HG02884 (cell line): ENCODE results near the gene SUPT7L.
"Not testable (repeated sequence)": the region's sequence is repeated elsewhere in the genome, so short reads cannot be mapped to it uniquely, and the experiment has no call there.

Experiments
- ATAC-seq: cut with Tn5 transposase; IDR thresholded peaks from one replicate; pipeline ENCODE4 v1.9.1; 2021; ENCODE audit warnings: mild to moderate bottlenecking, moderate library complexity; ENCODE audit not compliant: unreplicated experiment

SUPT7L gene

DNA sequence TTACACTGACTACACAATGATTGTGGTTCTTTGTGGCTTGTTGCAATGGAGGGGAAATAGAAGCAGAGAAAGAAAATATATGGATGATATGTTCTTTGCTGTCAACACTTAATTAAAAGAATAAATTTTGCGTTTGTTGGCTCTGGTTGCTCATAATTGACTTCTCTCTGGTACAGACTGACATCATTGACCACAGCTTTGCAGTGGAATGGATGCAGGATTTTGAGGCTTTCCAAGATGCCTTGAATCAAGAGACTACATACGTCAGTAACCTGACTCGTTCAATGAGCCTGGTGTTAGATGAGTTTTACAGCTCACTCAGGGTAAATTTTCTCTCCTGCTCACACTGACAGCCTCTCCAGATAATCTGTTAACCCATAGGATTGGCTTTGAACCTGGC is 24.7 kb downstream of the SUPT7L start:
- no peak for ATAC-seq

DNA sequence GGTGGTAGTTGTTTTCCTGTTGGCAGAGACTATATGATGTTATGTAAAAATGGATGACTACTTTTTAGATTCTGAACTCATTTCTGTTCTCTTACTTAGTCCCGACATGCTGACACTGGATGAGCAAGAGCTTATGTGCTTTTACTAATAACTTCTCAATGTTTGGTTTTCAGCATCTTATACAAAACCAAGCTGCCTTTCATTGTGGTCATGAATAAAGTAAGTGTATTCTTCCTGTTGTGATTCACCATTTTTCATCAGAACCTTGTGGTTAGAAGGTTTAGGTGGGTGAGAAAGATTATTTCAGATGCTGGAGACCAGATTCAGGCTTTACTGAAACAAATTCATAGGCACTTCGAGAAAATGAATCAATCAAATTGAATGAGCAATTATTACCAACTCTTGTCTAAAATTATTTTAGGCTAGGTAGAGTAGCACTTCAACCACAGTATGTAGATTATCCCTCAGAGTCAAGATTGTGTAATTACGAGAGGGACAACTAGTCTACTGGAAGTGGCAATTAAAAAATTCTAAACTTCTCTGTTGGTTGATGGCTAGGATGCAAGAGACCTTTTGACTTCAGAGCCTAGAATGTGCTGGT is 25.3 kb downstream of the SUPT7L start:
- ATAC-seq, result no peak

- no peak for ATAC-seq
Measured at GRCh38 chr2:27636766-27637165, 26.6 kb downstream of the SUPT7L start.

DNA sequence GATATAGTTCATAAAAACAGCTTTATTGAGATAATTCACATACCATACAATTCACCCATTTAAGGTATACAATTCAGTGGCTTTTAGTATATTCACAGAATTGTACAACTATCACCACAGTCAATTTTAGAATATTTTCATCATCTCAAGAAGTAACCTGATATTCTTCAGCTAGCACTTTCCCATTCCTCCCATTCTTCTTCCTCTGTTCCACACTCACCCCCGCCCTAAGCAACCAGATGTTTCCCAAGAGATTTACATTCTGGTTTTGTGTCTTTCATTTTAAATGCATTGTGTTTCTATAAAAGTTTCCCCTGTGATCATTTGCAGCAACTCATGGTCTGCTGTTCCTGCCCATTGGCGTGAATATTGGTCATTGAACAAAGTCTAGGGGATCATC is 29.1 kb downstream of the SUPT7L start:
- no peak for ATAC-seq

- ATAC-seq, result not testable (repeated sequence)
Measured at GRCh38 chr2:27630257-27630656, 33.2 kb downstream of the SUPT7L start.

- ATAC-seq, result peak; percentile 94
Measured at GRCh38 chr2:27628767-27629709, 34.4 kb downstream of the SUPT7L start, which contains the start of the genes CCDC121 and GPN1. TSS of gene CCDC121 (minus strand) at chr2:27629012. CDS start at chr2:27627799, 1,213 bp downstream. TSS of gene GPN1 (plus strand) at chr2:27629050. CDS start at chr2:27629059, 9 bp downstream.

- ATAC-seq, result peak; percentile 23
Measured at GRCh38 chr2:27627963-27628766, 35.2 kb downstream of the SUPT7L start.

DNA sequence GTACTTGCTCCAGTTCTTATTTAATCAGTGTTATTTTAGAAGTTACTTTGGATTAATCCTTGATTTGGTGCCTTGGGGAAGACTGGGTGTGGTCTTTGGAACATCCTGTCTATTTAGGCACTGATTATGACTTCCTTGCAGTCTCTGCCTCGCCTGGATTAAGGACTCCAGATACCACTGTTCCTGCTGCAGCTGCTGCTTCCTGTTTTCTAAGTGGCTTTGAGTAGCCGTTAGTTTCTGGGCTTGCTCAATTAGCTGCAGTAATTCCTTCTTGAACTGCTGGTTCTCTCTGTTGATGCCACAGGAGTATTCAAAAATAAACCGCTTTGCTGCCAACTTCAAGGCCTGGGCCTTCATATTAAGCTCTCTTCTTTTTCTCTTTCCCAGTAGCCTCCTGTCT is 36.5 kb downstream of the SUPT7L start:
- ATAC-seq, result not testable (repeated sequence)

- not testable (repeated sequence) for ATAC-seq
Measured at GRCh38 chr2:27626323-27626722, 37.1 kb downstream of the SUPT7L start.

DNA sequence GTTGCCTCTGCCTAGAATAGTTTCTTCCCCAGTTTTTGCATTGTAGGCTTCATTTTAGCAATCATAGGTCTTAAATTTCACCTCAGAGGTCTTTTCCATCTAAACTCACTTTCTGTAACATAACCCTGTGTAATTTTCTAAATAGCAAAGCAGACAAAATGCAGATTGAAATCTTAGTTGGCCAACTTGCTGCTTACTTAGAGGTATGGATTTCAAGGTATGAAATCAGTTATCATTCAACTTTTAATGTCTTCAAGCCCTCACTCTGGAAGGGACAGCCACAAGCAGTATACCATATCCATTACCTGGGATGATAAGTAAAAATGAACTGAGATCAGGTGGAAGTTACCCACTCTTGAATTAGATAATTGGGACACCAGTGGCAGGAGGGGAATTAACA is 38.5 kb downstream of the SUPT7L start:
- ATAC-seq, result no peak

GRCh38 chr2:27622921-27623384 is 40.5 kb downstream of the SUPT7L start:
- no peak for ATAC-seq

GRCh38 chr2:27621524-27621923 is 41.9 kb downstream of the SUPT7L start:
- ATAC-seq, result no peak

GRCh38 chr2:27615316-27615715 is 48.1 kb downstream of the SUPT7L start:
- ATAC-seq, result no peak

- ATAC-seq, result no peak
Measured at GRCh38 chr2:27613985-27614384, 49.4 kb downstream of the SUPT7L start.

- no peak for ATAC-seq
Measured at GRCh38 chr2:27606611-27607010, 56.8 kb downstream of the SUPT7L start.
